Ascending aorta (tissue), 2 donors: Measurements from ENCODE around the gene RABL6. TPM values are rescaled to one million over a fixed set of nuclear protein-coding genes. Genes with fewer than 3 reads are reported as not detected.
A peak's percentile ranks its signal among the peaks of the same experiment; 100 is the strongest.
"Not testable (repeated sequence)": the region's sequence is repeated elsewhere in the genome, so short reads cannot be mapped to it uniquely, and the experiment has no call there.

Experiments
- DNase-seq, 2 donors: peaks; one replicate each; pipeline ENCODE4 v3.0.0-alpha.2; 2019; ENCODE audit warnings: low spot score in 2 of 2
- H3K27ac ChIP-seq, 2 donors: fragments of 200-600 bp; sonication (generic); one replicate each; pipeline ENCODE4 v1.5.1; 2016 to 2017; ENCODE audit warnings: mild to moderate bottlenecking in 1 of 2
- H3K27me3 ChIP-seq: fragments of 200-600 bp; sonication (generic); one replicate; pipeline ENCODE4 v1.5.1; 2017
- H3K36me3 ChIP-seq, 2 donors: fragments of 200-600 bp; sonication (generic); one replicate each; pipeline ENCODE4 v1.5.1; 2016
- H3K4me1 ChIP-seq, 2 donors: fragments of 200-600 bp; sonication (generic); one replicate each; pipeline ENCODE4 v1.5.1; 2016 to 2017; ENCODE audit warnings: mild to moderate bottlenecking in 1 of 2
- H3K4me3 ChIP-seq, 2 donors: fragments of 200-600 bp; sonication (generic); one replicate each; pipeline ENCODE4 v1.5.1; 2016 to 2017; ENCODE audit warnings: mild to moderate bottlenecking in 1 of 2
- H3K9me3 ChIP-seq, 2 donors: fragments of 200-600 bp; sonication (generic); one replicate each; pipeline ENCODE4 v1.5.1; 2016
- CTCF ChIP-seq, 3 experiments: fragments of 200-600 bp in 2 of 3; fragments of 450-650 bp in 1 of 3; sonication (generic) in 2 of 3; IDR thresholded peaks; one replicate each; pipeline ENCODE4 v1.5.1; 2016 to 2019; ENCODE audit warnings: antibody characterized with exemption in 3 of 3, mild to moderate bottlenecking in 1 of 3, moderate library complexity in 1 of 3
- intact Hi-C: fragments of 100-400 bp; cut with DNase I; formaldehyde crosslinking; loops from one replicate; pipeline ENCODE4 v1.15.1; 2023
- total RNA-seq: library from RNA; depleted of rRNA; stranded (reverse); fragments of >200 nt; gene quantifications from one replicate; pipeline ENCODE4 v1.1.0, GENCODE V29; 2016

RABL6 gene
- total RNA-seq, 1 donor from 2014 or later: 70.9 TPM

- peaks cover 12 to 19% of the 10 kb centered on the region in 2 donors for H3K36me3 ChIP-seq
- peaks cover 3 to 32% of the 10 kb centered on the region in 2 donors for H3K4me1 ChIP-seq
- DNase-seq, H3K27ac ChIP-seq, intact Hi-C loops, H3K9me3 ChIP-seq: not testable (repeated sequence)
- H3K27me3 ChIP-seq: peaks cover 34% of the 10 kb centered on the region
- peak; percentile 64 to 73 (median 69) for TF ChIP-seq CTCF (IDR thresholded peaks at IDR 0.05)
- peak overlapping the region; percentile 13 to 71 for H3K4me3 ChIP-seq
Observed at GRCh38 chr9:136843801-136844740, 36.3 kb downstream of the RABL6 start.

- H3K4me1 ChIP-seq: peaks cover 4 to 33% of the 10 kb centered on the region in 2 donors
- no peak for DNase-seq
- intact Hi-C loops: loop anchor here (5.0 kb wide), 1 partner anchor 38 kb away; the partner anchor contains the start of gene RABL6
- no peaks in the 10 kb centered on the region for H3K9me3 ChIP-seq
- peaks cover 3 to 11% of the 10 kb centered on the region in 2 donors for H3K36me3 ChIP-seq
- no peak overlapping the region for H3K27ac ChIP-seq
- no peak for TF ChIP-seq CTCF (IDR thresholded peaks at IDR 0.05)
- peaks cover 34% of the 10 kb centered on the region for H3K27me3 ChIP-seq
- H3K4me3 ChIP-seq: no peak overlapping the region
Observed at GRCh38 chr9:136844761-136845464, 37.2 kb downstream of the RABL6 start.

- intact Hi-C loops: loop anchor here (5.0 kb wide), 1 partner anchor 38 kb away; the partner anchor contains the start of gene RABL6
- H3K9me3 ChIP-seq: no peaks in the 10 kb centered on the region
- H3K4me3 ChIP-seq: no peak overlapping the region
- H3K27me3 ChIP-seq: peaks cover 34% of the 10 kb centered on the region
- no peak for DNase-seq
- TF ChIP-seq CTCF (IDR thresholded peaks at IDR 0.05): no peak
- peaks cover 0 to 3% of the 10 kb centered on the region in 2 donors for H3K36me3 ChIP-seq
- H3K27ac ChIP-seq: no peak overlapping the region
- peaks cover 11 to 41% of the 10 kb centered on the region in 2 donors for H3K4me1 ChIP-seq
Observed at GRCh38 chr9:136845465-136846260, 37.9 kb downstream of the RABL6 start.

GRCh38 chr9:136846376-136847087 lies 38.8 kb downstream of the RABL6 start:
- TF ChIP-seq CTCF (IDR thresholded peaks at IDR 0.05): no peak
- Histone ChIP-seq H3K27ac (no peak overlapping the region), H3K4me1 (peaks cover 11 to 43% of the 10 kb centered on the region in 2 donors), H3K9me3 (no peaks in the 10 kb centered on the region), H3K27me3 (peaks cover 34% of the 10 kb centered on the region), H3K36me3 (no peaks in the 10 kb centered on the region), H3K4me3 (peak overlapping the region; percentile 85 to 98)
- no peak for DNase-seq
- intact Hi-C loops: loop anchor here (5.0 kb wide), 1 partner anchor 39 kb away; the partner anchor contains the start of gene RABL6
